Neural progenitor cell (in vitro differentiated cells): ENCODE measurements around the gene SIPA1L2. TPM values are rescaled to one million over a fixed set of nuclear protein-coding genes. Genes with fewer than 3 reads are reported as not detected.

Experiments used
- DNase-seq: peaks from one replicate; pipeline ENCODE4 v3.0.0-alpha.2; 2016; ENCODE audit warnings: low spot score
- H2AFZ ChIP-seq: fragments of 200-600 bp; sonication (generic); replicated peaks from 2 replicates; pipeline ENCODE4 v1.6.1; 2016; ENCODE audit warnings: antibody characterized with exemption
- H3F3A ChIP-seq: fragments of 200-600 bp; sonication (generic); 2 replicates; pipeline ENCODE4 v1.6.1; 2016; ENCODE audit warnings: antibody characterized with exemption, low read depth
- H3K27ac ChIP-seq: fragments of 200-600 bp; sonication (generic); 2 replicates; pipeline ENCODE4 v1.5.1; 2016; ENCODE audit warnings: mild to moderate bottlenecking
- H3K27me3 ChIP-seq: fragments of 200-600 bp; sonication (generic); 2 replicates; pipeline ENCODE4 v1.6.1; 2016; ENCODE audit warnings: mild to moderate bottlenecking, moderate library complexity
- H3K36me3 ChIP-seq: fragments of 200-600 bp; sonication (generic); 2 replicates; pipeline ENCODE4 v1.5.1; 2016
- H3K4me1 ChIP-seq: fragments of 200-600 bp; sonication (generic); 2 replicates; pipeline ENCODE4 v1.6.1; 2016; ENCODE audit warnings: mixed run types
- H3K4me2 ChIP-seq: fragments of 200-600 bp; sonication (generic); 2 replicates; pipeline ENCODE4 v1.6.1; 2016
- H3K4me3 ChIP-seq: fragments of 200-600 bp; sonication (generic); 2 replicates; pipeline ENCODE4 v1.5.1; 2016
- H3K79me2 ChIP-seq: fragments of 200-600 bp; sonication (generic); 2 replicates; pipeline ENCODE4 v1.6.1; 2016; ENCODE audit warnings: low read depth
- H3K9ac ChIP-seq: fragments of 200-600 bp; sonication (generic); 2 replicates; pipeline ENCODE4 v1.6.1; 2016
- H3K9me3 ChIP-seq: fragments of 200-600 bp; sonication (generic); 2 replicates; pipeline ENCODE4 v1.5.1; 2016; ENCODE audit warnings: low read depth
- H4K20me1 ChIP-seq: fragments of 200-600 bp; sonication (generic); 2 replicates; pipeline ENCODE4 v1.6.1; 2016; ENCODE audit warnings: low read depth
- H3K27ac Mint-ChIP-seq: 3 replicates; pipeline ENCODE4 v1.8.0; 2021; ENCODE audit warnings: mixed read lengths
- H3K27me3 Mint-ChIP-seq: 2 replicates; pipeline ENCODE4 v1.8.0; 2022; ENCODE audit warnings: low read depth, mild to moderate bottlenecking, inconsistent platforms, moderate library complexity, mixed read lengths; ENCODE audit not compliant: insufficient read depth
- H3K36me3 Mint-ChIP-seq: 3 replicates; pipeline ENCODE4 v1.8.0; 2021; ENCODE audit warnings: mixed read lengths
- H3K4me1 Mint-ChIP-seq: 3 replicates; pipeline ENCODE4 v1.8.0; 2021; ENCODE audit warnings: mixed read lengths
- H3K4me3 Mint-ChIP-seq: 3 replicates; pipeline ENCODE4 v1.8.0; 2021; ENCODE audit warnings: mild to moderate bottlenecking, moderate library complexity, mixed read lengths
- H3K9me3 Mint-ChIP-seq: 3 replicates; pipeline ENCODE4 v1.8.0; 2020; ENCODE audit warnings: mixed read lengths
- EZH2 ChIP-seq: fragments of 200-600 bp; sonication (generic); IDR thresholded peaks from 2 replicates; pipeline ENCODE4 v1.6.1; 2017; ENCODE audit warnings: antibody characterized with exemption, mild to moderate bottlenecking, moderate library complexity
- EZH2phosphoT487 ChIP-seq: fragments of 200-600 bp; sonication (generic); IDR thresholded peaks from 2 replicates; pipeline ENCODE4 v1.6.1; 2017; ENCODE audit warnings: antibody characterized with exemption
- total RNA-seq: library from RNA; depleted of rRNA; stranded (reverse); fragments of >200 nt; gene quantifications from 2 replicates; pipeline ENCODE4 v1.2.3, GENCODE V29; 2015; ENCODE audit warnings: low replicate concordance
- TF ChIP-seq, protein P1 (sequence below): fragments of 200-600 bp; sonication (generic); IDR thresholded peaks from 2 replicates; pipeline ENCODE4 v1.5.1; 2017; ENCODE audit warnings: antibody characterized with exemption, mild to moderate bottlenecking

SIPA1L2 gene
- total RNA-seq, 1 donor from 2014 or later: 24.8 TPM

DNA sequence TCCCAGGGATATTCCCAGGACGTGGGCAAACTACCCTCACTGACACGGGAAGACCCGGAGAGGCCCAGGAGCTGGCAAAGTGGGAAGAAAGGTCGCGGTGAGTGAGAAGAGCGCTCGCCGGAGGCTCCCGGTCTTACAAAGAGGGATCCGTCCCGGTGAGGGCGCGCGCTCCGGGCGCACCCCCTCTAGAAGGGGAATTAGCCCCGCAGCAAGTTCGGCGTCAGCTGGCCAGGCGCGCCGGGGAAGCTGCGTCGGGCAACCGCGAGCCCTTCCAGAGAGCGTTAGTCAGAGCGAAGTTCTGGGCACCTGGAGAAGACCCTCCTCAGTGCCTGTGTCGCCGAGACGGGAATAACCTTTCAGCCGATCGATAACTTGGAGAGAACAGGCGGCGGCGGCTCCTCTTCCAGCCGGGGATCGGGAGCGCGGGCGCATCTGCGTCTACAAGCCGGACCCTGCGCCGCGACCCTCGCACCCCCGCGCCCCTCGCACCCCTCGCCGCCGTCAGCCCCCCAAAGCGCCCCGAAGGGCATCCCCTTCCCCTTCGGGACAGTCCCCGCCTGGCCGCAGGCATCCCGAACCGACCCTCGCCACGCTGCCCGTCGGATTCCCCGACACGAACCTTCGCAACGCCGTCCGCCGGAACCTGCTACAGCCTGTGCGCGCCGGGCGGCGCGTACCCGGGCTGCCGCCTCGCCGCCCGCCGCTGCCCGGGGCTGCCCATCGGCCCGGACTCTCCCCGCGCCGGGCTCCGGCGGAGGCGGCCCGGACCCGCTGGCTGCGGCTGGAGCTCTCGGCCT, 485 bp downstream of the SIPA1L2 start:
- peak; percentile 76 for DNase-seq
- Histone ChIP-seq H3F3A (peaks cover 7% of the 10 kb centered on the region), H3K9ac (peak overlapping the region; percentile 36), H3K79me2 (peaks cover 46% of the 10 kb centered on the region), H3K4me1 (peaks cover 12% of the 10 kb centered on the region), H3K36me3 (no peaks in the 10 kb centered on the region), H4K20me1 (peaks cover 17% of the 10 kb centered on the region), H3K9me3 (no peaks in the 10 kb centered on the region), H3K4me3 (peak overlapping the region; percentile 87), H3K4me2 (peak overlapping the region; percentile 96), H2AFZ (peak overlapping the region; percentile 77), H3K27ac (no peak overlapping the region), H3K27me3 (peaks cover 36% of the 10 kb centered on the region)
- peak overlapping the region; percentile 99 for H3K4me3 Mint-ChIP-seq
- H3K27ac Mint-ChIP-seq: peak overlapping the region; percentile 92
- TF ChIP-seq EZH2phosphoT487 (no peak), EZH2 (peak; percentile 16)
- TF ChIP-seq, protein P1, sequence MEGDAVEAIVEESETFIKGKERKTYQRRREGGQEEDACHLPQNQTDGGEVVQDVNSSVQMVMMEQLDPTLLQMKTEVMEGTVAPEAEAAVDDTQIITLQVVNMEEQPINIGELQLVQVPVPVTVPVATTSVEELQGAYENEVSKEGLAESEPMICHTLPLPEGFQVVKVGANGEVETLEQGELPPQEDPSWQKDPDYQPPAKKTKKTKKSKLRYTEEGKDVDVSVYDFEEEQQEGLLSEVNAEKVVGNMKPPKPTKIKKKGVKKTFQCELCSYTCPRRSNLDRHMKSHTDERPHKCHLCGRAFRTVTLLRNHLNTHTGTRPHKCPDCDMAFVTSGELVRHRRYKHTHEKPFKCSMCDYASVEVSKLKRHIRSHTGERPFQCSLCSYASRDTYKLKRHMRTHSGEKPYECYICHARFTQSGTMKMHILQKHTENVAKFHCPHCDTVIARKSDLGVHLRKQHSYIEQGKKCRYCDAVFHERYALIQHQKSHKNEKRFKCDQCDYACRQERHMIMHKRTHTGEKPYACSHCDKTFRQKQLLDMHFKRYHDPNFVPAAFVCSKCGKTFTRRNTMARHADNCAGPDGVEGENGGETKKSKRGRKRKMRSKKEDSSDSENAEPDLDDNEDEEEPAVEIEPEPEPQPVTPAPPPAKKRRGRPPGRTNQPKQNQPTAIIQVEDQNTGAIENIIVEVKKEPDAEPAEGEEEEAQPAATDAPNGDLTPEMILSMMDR: no peak
- H3K27me3 Mint-ChIP-seq: peaks cover 3% of the 10 kb centered on the region
- peaks cover 41% of the 10 kb centered on the region for H3K4me1 Mint-ChIP-seq
- H3K9me3 Mint-ChIP-seq: peaks cover 2% of the 10 kb centered on the region
- H3K36me3 Mint-ChIP-seq: peaks cover 17% of the 10 kb centered on the region

DNA sequence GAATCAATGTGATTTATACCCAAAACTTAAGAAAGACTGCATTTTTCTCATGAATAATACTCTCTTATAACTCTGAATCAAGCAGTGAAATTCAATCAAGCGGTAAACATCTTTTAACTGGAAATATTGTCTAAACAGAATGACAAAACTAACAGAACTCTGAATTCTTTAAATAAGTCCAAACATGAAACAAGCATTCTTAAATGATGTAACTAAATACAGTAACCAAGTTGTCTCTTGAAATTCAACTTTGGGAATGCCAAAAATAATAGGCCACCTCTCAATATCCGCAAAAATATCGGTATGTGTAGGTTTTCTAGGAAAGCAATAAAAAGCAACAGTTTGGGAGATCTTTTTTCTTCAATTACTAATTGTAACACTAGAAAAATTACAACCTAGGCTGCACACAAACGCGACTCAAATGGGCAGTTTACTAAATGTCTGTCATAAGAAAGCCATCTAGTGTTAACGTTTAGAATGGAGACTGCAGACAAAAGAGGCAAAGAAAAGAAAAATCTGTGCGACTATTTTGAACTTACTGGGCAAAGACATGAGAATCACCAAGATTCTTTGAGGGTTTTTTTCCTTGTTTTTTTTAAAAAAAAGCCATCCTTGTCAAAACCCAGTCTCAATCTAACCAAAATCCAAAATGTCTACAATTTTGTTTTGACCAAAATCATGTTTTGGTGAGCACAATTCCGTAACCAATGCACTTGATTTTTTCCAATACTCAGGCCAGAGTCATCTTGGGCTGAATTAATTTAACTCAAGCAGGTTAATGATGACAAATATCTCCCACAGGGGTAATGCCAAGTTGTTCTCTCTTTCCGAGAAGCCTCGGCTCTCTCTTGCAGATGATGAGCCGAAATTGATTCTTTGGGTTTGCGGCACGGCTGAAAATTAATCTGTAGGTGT, 1.3 kb downstream of the SIPA1L2 start:
- peaks cover 2% of the 10 kb centered on the region for H3K9me3 Mint-ChIP-seq
- Histone ChIP-seq H3K27me3 (peaks cover 36% of the 10 kb centered on the region), H3K9ac (peak overlapping the region; percentile 36), H4K20me1 (peaks cover 17% of the 10 kb centered on the region), H2AFZ (peak overlapping the region; percentile 77), H3K4me3 (peak overlapping the region; percentile 87), H3K36me3 (no peaks in the 10 kb centered on the region), H3K79me2 (peaks cover 55% of the 10 kb centered on the region), H3K9me3 (no peaks in the 10 kb centered on the region), H3K27ac (no peak overlapping the region), H3F3A (peaks cover 7% of the 10 kb centered on the region), H3K4me1 (peaks cover 12% of the 10 kb centered on the region), H3K4me2 (peak overlapping the region; percentile 96)
- TF ChIP-seq EZH2phosphoT487 (no peak), EZH2 (no peak)
- TF ChIP-seq, protein P1: peak; percentile 33
- H3K36me3 Mint-ChIP-seq: peaks cover 21% of the 10 kb centered on the region
- H3K27ac Mint-ChIP-seq: peak overlapping the region; percentile 92
- H3K27me3 Mint-ChIP-seq: no peaks in the 10 kb centered on the region
- DNase-seq: peak; percentile 27
- peaks cover 46% of the 10 kb centered on the region for H3K4me1 Mint-ChIP-seq
- H3K4me3 Mint-ChIP-seq: peak overlapping the region; percentile 99

GRCh38 chr1:232627645-232628334, 2.1 kb downstream of the SIPA1L2 start:
- DNase-seq: peak; percentile 60
- peaks cover 20% of the 10 kb centered on the region for H3K4me1 ChIP-seq
- Mint-ChIP-seq H3K36me3 (peaks cover 21% of the 10 kb centered on the region), H3K27ac (peak overlapping the region; percentile 38), H3K4me3 (peak overlapping the region; percentile 99), H3K4me1 (peaks cover 53% of the 10 kb centered on the region), H3K27me3 (no peaks in the 10 kb centered on the region), H3K9me3 (peaks cover 2% of the 10 kb centered on the region)
- TF ChIP-seq, protein P1: peak; percentile 63
- TF ChIP-seq EZH2: no peak
- H3K9ac ChIP-seq: no peak overlapping the region
- H3F3A ChIP-seq: peaks cover 11% of the 10 kb centered on the region
- no peak overlapping the region for H2AFZ ChIP-seq
- peaks cover 17% of the 10 kb centered on the region for H4K20me1 ChIP-seq
- H3K27me3 ChIP-seq: peaks cover 34% of the 10 kb centered on the region
- no peaks in the 10 kb centered on the region for H3K36me3 ChIP-seq
- peak overlapping the region; percentile 87 for H3K4me3 ChIP-seq
- peak overlapping the region; percentile 96 for H3K4me2 ChIP-seq
- no peaks in the 10 kb centered on the region for H3K9me3 ChIP-seq
- H3K79me2 ChIP-seq: peaks cover 60% of the 10 kb centered on the region
- H3K27ac ChIP-seq: no peak overlapping the region
